HEK293T (cell line): ENCODE measurements around the gene ARHGAP33.

Experiments used
- CTCF ChIA-PET: fragments of 350-600 bp; formaldehyde crosslinking; extraction: SDS; loops from one replicate; lab custom pipeline; 2021; ENCODE audit warnings: antibody characterized with exemption, inconsistent platforms; lab: Yijun Ruan, JAX
- POLR2A ChIA-PET: fragments of 350-600 bp; formaldehyde crosslinking; extraction: SDS; loops from one replicate; lab custom pipeline; 2020; ENCODE audit warnings: antibody characterized with exemption, inconsistent platforms; lab: Yijun Ruan, JAX
- DNase-seq: peaks from one replicate; pipeline ENCODE4 v3.0.0; 2012; ENCODE audit warnings: mixed read lengths; ENCODE audit errors: extremely low spot score
- ARNT ChIP-seq: fragments of 450-650 bp; IDR thresholded peaks from 2 replicates; pipeline ENCODE4 v1.6.1; 2017; ENCODE audit warnings: mild to moderate bottlenecking
- BHLHE40 ChIP-seq: fragments of 450-650 bp; IDR thresholded peaks from 2 replicates; pipeline ENCODE4 v1.6.1; 2016; ENCODE audit warnings: mild to moderate bottlenecking, moderate library complexity, borderline replicate concordance
- CTBP1 ChIP-seq: fragments of 450-650 bp; IDR thresholded peaks from 2 replicates; pipeline ENCODE4 v1.6.1; 2016; ENCODE audit warnings: borderline replicate concordance
- ELF4 ChIP-seq: fragments of 450-650 bp; IDR thresholded peaks from 2 replicates; pipeline ENCODE4 v1.6.1; 2017; ENCODE audit warnings: antibody characterized with exemption
- FOXA1 ChIP-seq: fragments of 450-650 bp; IDR thresholded peaks from 2 replicates; pipeline ENCODE4 v1.6.1; 2016; ENCODE audit warnings: mild to moderate bottlenecking
- FOXK2 ChIP-seq: fragments of 450-650 bp; IDR thresholded peaks from 2 replicates; pipeline ENCODE4 v1.6.1; 2016; ENCODE audit warnings: mild to moderate bottlenecking
- FOXM1 ChIP-seq: fragments of 450-650 bp; IDR thresholded peaks from 2 replicates; pipeline ENCODE4 v1.6.1; 2017; ENCODE audit warnings: mild to moderate bottlenecking, borderline replicate concordance
- HDGF ChIP-seq: fragments of 450-650 bp; IDR thresholded peaks from 2 replicates; pipeline ENCODE4 v1.6.1; 2017; ENCODE audit warnings: antibody characterized with exemption, borderline replicate concordance
- L3MBTL2 ChIP-seq: fragments of 450-650 bp; conservative IDR thresholded peaks from 2 replicates; pipeline ENCODE4 v1.6.1; 2016; ENCODE audit warnings: mild to moderate bottlenecking
- LEF1 ChIP-seq: fragments of 450-650 bp; IDR thresholded peaks from 2 replicates; pipeline ENCODE4 v1.6.1; 2017; ENCODE audit warnings: mild to moderate bottlenecking, borderline replicate concordance
- NFRKB ChIP-seq: fragments of 450-650 bp; IDR thresholded peaks from 2 replicates; pipeline ENCODE4 v1.6.1; 2016; ENCODE audit warnings: mild to moderate bottlenecking, moderate library complexity
- PKNOX1 ChIP-seq: fragments of 450-650 bp; IDR thresholded peaks from 2 replicates; pipeline ENCODE4 v1.6.1; 2016
- SP1 ChIP-seq: fragments of 450-650 bp; IDR thresholded peaks from 2 replicates; pipeline ENCODE4 v1.6.1; 2017
- SUZ12 ChIP-seq: fragments of 450-650 bp; IDR thresholded peaks from 2 replicates; pipeline ENCODE4 v1.6.1; 2016; ENCODE audit warnings: mild to moderate bottlenecking
- TARDBP ChIP-seq: fragments of 450-650 bp; IDR thresholded peaks from 2 replicates; pipeline ENCODE4 v1.6.1; 2016
- ZNF384 ChIP-seq: fragments of 450-650 bp; IDR thresholded peaks from 2 replicates; pipeline ENCODE4 v1.6.1; 2016

ARHGAP33 gene

GRCh38 chr19:35755550-35756376, 19.6 kb upstream of the ARHGAP33 start:
- TF ChIP-seq ELF4 (no peak), ZNF384 (no peak)
- POLR2A ChIA-PET = interaction anchor here (2.5 kb wide), 1 partner anchor 11 kb away, joined by 18 read pairs; the partner anchor contains the start of genes PSENEN and U2AF1L4
- CTCF ChIA-PET = no interaction called here
- no peak for DNase-seq

- no peak for DNase-seq
Measured at GRCh38 chr19:35756377-35757230, 18.8 kb upstream of the ARHGAP33 start, which contains the start of gene HSPB6. HSPB6 (minus strand) TSS chr19:35757029; CDS start chr19:35757008, 21 bp downstream.

GRCh38 chr19:35757231-35757748, 18.1 kb upstream of the ARHGAP33 start:
- ChIA-PET CTCF (interaction anchor here (1.0 kb wide), 1 partner anchor 17 kb away, joined by 3 read pairs; no protein-coding TSS in a partner anchor), POLR2A (interaction anchor here (1.3 to 2.5 kb wide), 5 partner anchors 9 to 55 kb away, joined by 3 to 33 read pairs (median 8); partner anchors contain the start of genes LIN37, PSENEN and U2AF1L4)
- TF ChIP-seq ZNF384 (no peak), LEF1 (no peak), TARDBP (no peak)
- peak; percentile 39 for DNase-seq

More at GRCh38 chr19:35756377-35757230, 18.8 kb upstream of the ARHGAP33 start, which contains the start of gene HSPB6:
- ChIA-PET CTCF (interaction anchor here (1.0 kb wide), 1 partner anchor 16 kb away, joined by 3 read pairs; no protein-coding TSS in a partner anchor), POLR2A (interaction anchor here (1.3 to 2.5 kb wide), 5 partner anchors 9 to 54 kb away, joined by 3 to 33 read pairs (median 8); partner anchors contain the start of genes LIN37, PSENEN and U2AF1L4)
- TF ChIP-seq ZNF384 (no peak), HDGF (no peak), SP1 (no peak), FOXM1 (no peak), ELF4 (no peak), FOXK2 (no peak), ARNT (no peak), CTBP1 (no peak), PKNOX1 (no peak), NFRKB (no peak), FOXA1 (no peak), LEF1 (no peak), TARDBP (no peak), L3MBTL2 (no peak), BHLHE40 (no peak), SUZ12 (no peak)

- POLR2A ChIA-PET = interaction anchor here (1.3 to 2.5 kb wide), 5 partner anchors 10 to 56 kb away, joined by 3 to 33 read pairs (median 8); partner anchors contain the start of genes LIN37, PSENEN and U2AF1L4
- DNase-seq = peak; percentile 97
- TF ChIP-seq BHLHE40 (no peak), CTBP1 (no peak), FOXA1 (no peak), L3MBTL2 (peak; percentile 26; the same call in 1 of the 2 replicates), LEF1 (0 out of 2 replicates have a peak, but pooled peaks have one; percentile 25), TARDBP (no peak), ELF4 (peak; percentile 34), PKNOX1 (peak; percentile 99), FOXK2 (no peak), NFRKB (no peak), SUZ12 (no peak; the same call in none of the 2 replicates)
- CTCF ChIA-PET = interaction anchor here (1.0 kb wide), 1 partner anchor 17 kb away, joined by 3 read pairs; no protein-coding TSS in a partner anchor
Measured at GRCh38 chr19:35757749-35758608, 17.4 kb upstream of the ARHGAP33 start, which contains the start of gene PROSER3. PROSER3 (plus strand) TSS chr19:35758176; CDS start chr19:35758216, 40 bp downstream.

GRCh38 chr19:35759697-35760096, 15.7 kb upstream of the ARHGAP33 start:
- CTCF ChIA-PET = no interaction called here

More at GRCh38 chr19:35759697-35760096, 15.7 kb upstream of the ARHGAP33 start:
- no peak for DNase-seq
- POLR2A ChIA-PET = interaction anchor here (1.1 kb wide), 1 partner anchor 12 kb away, joined by 3 read pairs; the partner anchor contains the start of gene LIN37
- no peak for TF ChIP-seq ARNT
- no peak for TF ChIP-seq SUZ12
- no peak for TF ChIP-seq ELF4
- no peak for TF ChIP-seq BHLHE40
- no peak for TF ChIP-seq CTBP1
- no peak for TF ChIP-seq FOXM1
- no peak for TF ChIP-seq NFRKB
- no peak for TF ChIP-seq HDGF
- TF ChIP-seq SP1 = no peak
- TF ChIP-seq LEF1 = no peak
- TF ChIP-seq FOXK2 = no peak
- TF ChIP-seq L3MBTL2 = no peak
- no peak for TF ChIP-seq FOXA1
- TF ChIP-seq PKNOX1 = no peak
- TF ChIP-seq ZNF384 = no peak
- no peak for TF ChIP-seq TARDBP
